ENCODE measurements around the gene WBP2NL.

Gene WBP2NL

DNA sequence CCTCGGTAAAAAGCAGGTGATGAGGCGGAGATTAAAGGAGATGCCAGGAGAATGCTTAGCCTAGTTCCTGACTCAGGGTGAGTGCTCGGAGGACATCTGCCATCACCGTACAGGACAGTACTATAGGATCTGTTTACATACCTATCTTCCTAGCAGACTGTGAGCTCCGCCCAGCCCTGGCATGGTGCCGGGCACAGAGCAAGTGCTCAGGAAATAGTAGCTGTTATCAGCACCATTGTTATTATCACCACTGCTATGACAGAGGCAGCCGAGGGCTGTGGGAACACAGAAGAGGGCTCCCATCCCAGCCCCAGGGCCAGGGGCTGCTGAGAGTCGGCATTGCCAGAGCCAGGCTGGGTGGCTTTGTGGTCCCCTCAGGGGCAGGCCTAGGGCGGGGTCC, 30.0 kb upstream of the WBP2NL start:
- no peak overlapping the region for H3K4me3 ChIP-seq (ENCODE audit: low read depth, low read length)
- H3K4me1 ChIP-seq (ENCODE audit: control insufficient read depth, insufficient read depth, low read length, unreplicated experiment) = no peaks in the 10 kb centered on the region
- H3K27ac ChIP-seq (ENCODE audit: low read depth, low read length) = no peak overlapping the region
- no peaks in the 10 kb centered on the region for H3K36me3 ChIP-seq (ENCODE audit: insufficient read depth, low read length)
- no peaks in the 10 kb centered on the region for H3K79me2 ChIP-seq (ENCODE audit: control insufficient read depth, insufficient read depth, low read length, unreplicated experiment)
- H3K27me3 ChIP-seq (ENCODE audit: insufficient read depth, low read length) = 0 out of 2 replicates have a peak, but pooled peaks cover 5% of the 10 kb centered on the region
- no peak overlapping the region for H2AFZ ChIP-seq (ENCODE audit: low read length, unreplicated experiment)

DNA sequence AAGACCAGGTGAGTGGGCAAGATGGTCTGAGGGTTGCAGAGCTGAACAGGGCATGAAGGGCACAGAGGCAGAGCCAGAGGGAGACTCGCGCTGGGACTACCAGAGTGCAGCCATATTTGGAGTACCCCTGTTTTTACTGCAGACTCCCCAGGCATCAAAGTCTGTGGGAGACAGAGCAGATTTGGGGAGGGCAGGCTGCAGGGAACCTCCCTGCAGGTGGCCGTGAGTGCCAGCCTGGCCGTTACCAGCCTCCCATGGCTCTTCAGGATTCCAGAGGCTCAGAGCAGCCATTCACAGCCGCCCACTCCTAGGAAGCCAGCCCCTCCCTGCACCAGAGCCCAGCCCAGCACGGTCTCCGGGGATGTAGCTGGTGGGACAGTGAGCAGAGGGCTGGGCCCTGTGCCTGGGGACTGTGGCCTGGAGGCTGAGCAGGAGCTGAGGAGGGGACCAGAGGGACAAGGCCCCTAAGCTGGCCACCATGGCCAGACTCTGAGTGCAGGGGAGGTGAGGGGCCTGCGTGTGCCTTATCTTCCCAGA, 29.4 kb upstream of the WBP2NL start, which contains the start of gene SEPTIN3:
SEPTIN3 (plus strand) TSS at position 334 of the 537 bp plus-strand sequence. CDS start 2,050 bp downstream, outside the sequence.
- no peak within 1 kb of the TSS for H2AFZ ChIP-seq (ENCODE audit: low read length, unreplicated experiment)
- H3K4me1 ChIP-seq (ENCODE audit: control insufficient read depth, insufficient read depth, low read length, unreplicated experiment) = no peaks in the 10 kb centered on the region
- H3K27me3 ChIP-seq (ENCODE audit: insufficient read depth, low read length) = 0 out of 2 replicates have a peak, but pooled peaks cover 5% of the 10 kb centered on the region
- H3K27ac ChIP-seq (ENCODE audit: low read depth, low read length) = no peak within 1 kb of the TSS
- no peaks in the 10 kb centered on the region for H3K36me3 ChIP-seq (ENCODE audit: insufficient read depth, low read length)
- no peak within 1 kb of the TSS for H3K4me3 ChIP-seq (ENCODE audit: low read depth, low read length)
- H3K79me2 ChIP-seq (ENCODE audit: control insufficient read depth, insufficient read depth, low read length, unreplicated experiment) = no peaks in the 10 kb centered on the region

DNA sequence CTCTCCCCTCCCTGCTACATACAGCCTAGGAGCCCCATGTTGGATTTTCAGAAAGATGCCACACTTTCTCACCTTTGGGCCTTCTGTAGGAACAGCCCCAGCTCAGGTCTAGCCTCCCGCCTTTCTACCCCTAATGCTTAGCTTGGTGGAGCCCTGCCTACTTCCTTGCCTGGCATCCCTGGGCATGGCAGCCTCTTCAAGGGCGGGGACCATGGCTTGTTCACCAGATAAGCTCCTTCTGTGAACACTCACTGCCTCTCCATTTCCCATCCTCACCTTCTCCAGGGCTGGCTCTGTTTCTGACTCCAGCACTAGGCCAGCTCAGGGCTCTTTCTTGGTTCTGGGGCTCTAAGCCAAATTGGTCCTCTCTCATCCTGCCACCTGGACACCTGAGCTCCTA, 28.0 kb upstream of the WBP2NL start:
- Histone ChIP-seq H2AFZ (ENCODE audit: low read length, unreplicated experiment) (no peak overlapping the region), H3K27me3 (ENCODE audit: insufficient read depth, low read length) (peaks cover 13% of the 10 kb centered on the region), H3K36me3 (ENCODE audit: insufficient read depth, low read length) (no peaks in the 10 kb centered on the region), H3K4me1 (ENCODE audit: control insufficient read depth, insufficient read depth, low read length, unreplicated experiment) (no peaks in the 10 kb centered on the region), H3K79me2 (ENCODE audit: control insufficient read depth, insufficient read depth, low read length, unreplicated experiment) (no peaks in the 10 kb centered on the region), H3K4me3 (ENCODE audit: low read depth, low read length) (no peak overlapping the region), H3K27ac (ENCODE audit: low read depth, low read length) (no peak overlapping the region)

DNA sequence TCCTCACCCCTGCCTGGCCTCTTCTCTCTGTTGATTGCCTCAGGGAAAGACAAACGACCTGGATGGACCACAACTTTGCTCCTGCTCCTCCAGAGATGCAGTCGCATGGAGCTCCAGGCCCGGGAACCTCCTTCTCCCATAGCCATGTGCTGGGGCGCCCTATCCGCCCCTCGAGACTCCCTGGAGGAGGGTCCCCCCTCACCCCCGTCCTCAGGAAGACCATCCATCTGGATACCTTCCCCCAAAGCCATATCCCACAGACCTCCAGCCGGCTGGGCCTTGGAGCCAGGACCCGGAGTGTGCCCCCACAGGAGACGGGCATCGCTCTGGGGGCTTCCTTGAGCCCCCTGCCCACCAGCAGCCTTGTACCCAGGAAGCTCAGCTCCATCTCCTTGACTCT, 27.2 kb upstream of the WBP2NL start:
- no peak overlapping the region for H2AFZ ChIP-seq (ENCODE audit: low read length, unreplicated experiment)
- H3K27ac ChIP-seq (ENCODE audit: low read depth, low read length) = no peak overlapping the region
- H3K4me1 ChIP-seq (ENCODE audit: control insufficient read depth, insufficient read depth, low read length, unreplicated experiment) = no peaks in the 10 kb centered on the region
- H3K36me3 ChIP-seq (ENCODE audit: insufficient read depth, low read length) = no peaks in the 10 kb centered on the region
- H3K79me2 ChIP-seq (ENCODE audit: control insufficient read depth, insufficient read depth, low read length, unreplicated experiment) = no peaks in the 10 kb centered on the region
- peaks cover 21% of the 10 kb centered on the region for H3K27me3 ChIP-seq (ENCODE audit: insufficient read depth, low read length)
- H3K4me3 ChIP-seq (ENCODE audit: low read depth, low read length) = no peak overlapping the region

DNA sequence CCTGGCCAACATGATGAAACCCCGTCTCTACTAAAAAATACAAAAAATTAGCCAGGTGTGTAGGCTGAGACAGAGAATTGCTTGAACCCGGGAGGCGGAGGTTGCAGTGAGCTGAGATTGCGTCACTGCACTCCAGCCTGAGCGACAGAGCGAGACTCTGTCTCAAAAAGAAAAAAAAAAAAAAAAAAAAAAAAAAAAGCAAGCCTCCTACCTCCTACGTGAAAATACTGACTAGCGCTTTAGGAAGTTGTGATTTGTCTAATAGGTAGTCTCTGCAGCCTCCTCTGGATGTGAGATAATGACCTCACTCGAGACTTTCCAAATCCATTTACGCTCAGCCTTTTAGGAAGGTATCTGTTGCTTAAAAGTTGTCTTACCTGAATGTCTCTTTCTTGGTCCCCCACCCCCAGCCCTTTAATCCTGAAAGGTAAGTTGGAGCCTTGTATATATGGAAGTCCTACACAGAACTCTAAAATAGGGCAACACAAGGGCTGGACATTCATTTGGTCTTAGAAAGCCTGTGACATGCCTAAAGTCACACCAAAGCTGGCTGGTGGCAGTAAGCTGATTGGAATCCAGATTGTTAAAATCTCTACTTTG, 23.8 kb upstream of the WBP2NL start:
- Histone ChIP-seq H3K4me1 (ENCODE audit: control insufficient read depth, insufficient read depth, low read length, unreplicated experiment) (no peaks in the 10 kb centered on the region), H3K36me3 (ENCODE audit: insufficient read depth, low read length) (no peaks in the 10 kb centered on the region), H3K27me3 (ENCODE audit: insufficient read depth, low read length) (peaks cover 38% of the 10 kb centered on the region), H3K4me3 (ENCODE audit: low read depth, low read length) (no peak overlapping the region), H2AFZ (ENCODE audit: low read length, unreplicated experiment) (no peak overlapping the region), H3K27ac (ENCODE audit: low read depth, low read length) (no peak overlapping the region), H3K79me2 (ENCODE audit: control insufficient read depth, insufficient read depth, low read length, unreplicated experiment) (no peaks in the 10 kb centered on the region)

DNA sequence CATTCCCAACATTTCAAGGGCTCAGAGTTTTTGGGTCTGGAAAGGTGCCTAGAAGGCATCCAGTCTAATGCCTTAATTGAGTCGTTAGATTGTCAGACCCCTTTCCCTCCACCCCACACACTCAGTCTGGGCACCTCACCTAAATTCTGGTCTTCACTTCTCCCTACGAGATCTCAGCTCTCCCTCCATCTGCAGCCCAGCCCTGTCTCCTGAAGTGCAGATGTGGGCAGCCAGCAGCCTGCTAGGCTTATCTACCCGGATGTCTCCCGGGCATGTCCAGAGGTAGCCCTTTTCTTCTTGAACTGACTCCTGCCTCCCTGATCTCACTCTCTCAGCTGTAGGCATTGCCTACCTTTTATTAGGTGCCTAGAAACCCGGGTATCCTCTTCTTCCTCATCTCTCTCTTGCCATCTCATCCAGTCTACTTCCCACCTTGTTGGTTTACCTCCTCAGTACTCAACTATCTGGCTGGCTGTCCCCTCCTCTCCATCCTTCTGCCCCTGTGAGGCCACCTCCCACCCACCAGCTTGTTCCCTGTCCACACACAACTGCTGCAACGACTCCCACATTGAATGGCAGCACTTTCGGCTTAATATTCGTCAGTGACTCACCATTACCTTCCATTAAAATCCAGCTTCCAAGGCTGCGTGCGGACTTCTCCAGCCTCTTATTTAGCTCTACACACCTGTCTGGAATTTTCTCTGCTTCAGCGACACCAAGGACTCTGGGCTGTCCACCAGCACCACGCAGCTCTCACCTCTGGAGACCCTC, 23.1 kb upstream of the WBP2NL start:
- H2AFZ ChIP-seq (ENCODE audit: low read length, unreplicated experiment) = no peak overlapping the region
- no peaks in the 10 kb centered on the region for H3K36me3 ChIP-seq (ENCODE audit: insufficient read depth, low read length)
- no peak overlapping the region for H3K27ac ChIP-seq (ENCODE audit: low read depth, low read length)
- H3K27me3 ChIP-seq (ENCODE audit: insufficient read depth, low read length) = peaks cover 38% of the 10 kb centered on the region
- H3K79me2 ChIP-seq (ENCODE audit: control insufficient read depth, insufficient read depth, low read length, unreplicated experiment) = no peaks in the 10 kb centered on the region
- no peak overlapping the region for H3K4me3 ChIP-seq (ENCODE audit: low read depth, low read length)
- no peaks in the 10 kb centered on the region for H3K4me1 ChIP-seq (ENCODE audit: control insufficient read depth, insufficient read depth, low read length, unreplicated experiment)

DNA sequence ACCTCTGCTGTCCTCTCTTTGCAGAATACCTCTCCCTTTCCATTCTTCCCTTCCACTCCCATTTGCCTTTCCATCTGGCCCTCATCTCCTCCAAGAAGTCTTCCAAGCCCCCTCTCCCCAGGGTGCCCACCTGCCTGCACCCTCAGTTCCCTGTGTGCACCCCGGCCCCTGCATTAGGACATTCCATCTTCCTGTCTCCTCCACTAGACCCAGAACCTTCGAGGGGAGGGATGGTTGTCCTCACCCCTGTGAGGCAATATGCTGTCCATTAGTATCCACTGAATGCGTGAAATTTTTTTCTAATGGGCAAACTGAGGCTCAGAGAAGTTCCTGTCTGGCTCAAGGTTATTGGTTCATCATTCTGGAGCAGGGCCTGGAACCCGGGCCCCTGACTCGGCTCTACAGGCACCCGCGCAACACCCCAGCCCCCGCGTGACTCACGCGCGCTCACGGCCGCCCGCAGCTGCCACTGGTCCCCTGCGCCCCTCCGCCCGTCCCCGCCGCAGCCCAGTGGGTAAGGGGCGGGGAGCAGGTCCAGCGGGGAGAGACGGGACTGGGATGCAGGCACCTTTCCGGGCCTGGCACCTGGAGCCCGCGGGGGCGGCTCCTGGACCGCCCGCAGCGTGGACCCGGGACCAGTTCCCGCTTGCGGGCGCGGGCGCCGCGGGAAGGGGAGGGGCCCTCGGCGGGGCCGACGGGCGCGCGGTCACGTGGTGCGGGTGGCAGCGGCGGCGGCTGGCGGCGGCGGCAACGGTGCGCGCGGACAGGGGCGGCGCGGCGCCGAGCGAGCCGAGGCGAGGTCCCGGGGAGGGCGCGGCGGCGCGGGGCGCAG, 22.3 kb upstream of the WBP2NL start:
- H3K27me3 ChIP-seq (ENCODE audit: insufficient read depth, low read length) = peaks cover 38% of the 10 kb centered on the region
- H3K4me3 ChIP-seq (ENCODE audit: low read depth, low read length) = peak overlapping the region; percentile 68
- H2AFZ ChIP-seq (ENCODE audit: low read length, unreplicated experiment) = peak overlapping the region; percentile 50
- no peaks in the 10 kb centered on the region for H3K79me2 ChIP-seq (ENCODE audit: control insufficient read depth, insufficient read depth, low read length, unreplicated experiment)
- H3K36me3 ChIP-seq (ENCODE audit: insufficient read depth, low read length) = no peaks in the 10 kb centered on the region
- H3K4me1 ChIP-seq (ENCODE audit: control insufficient read depth, insufficient read depth, low read length, unreplicated experiment) = no peaks in the 10 kb centered on the region
- no peak overlapping the region for H3K27ac ChIP-seq (ENCODE audit: low read depth, low read length)

DNA sequence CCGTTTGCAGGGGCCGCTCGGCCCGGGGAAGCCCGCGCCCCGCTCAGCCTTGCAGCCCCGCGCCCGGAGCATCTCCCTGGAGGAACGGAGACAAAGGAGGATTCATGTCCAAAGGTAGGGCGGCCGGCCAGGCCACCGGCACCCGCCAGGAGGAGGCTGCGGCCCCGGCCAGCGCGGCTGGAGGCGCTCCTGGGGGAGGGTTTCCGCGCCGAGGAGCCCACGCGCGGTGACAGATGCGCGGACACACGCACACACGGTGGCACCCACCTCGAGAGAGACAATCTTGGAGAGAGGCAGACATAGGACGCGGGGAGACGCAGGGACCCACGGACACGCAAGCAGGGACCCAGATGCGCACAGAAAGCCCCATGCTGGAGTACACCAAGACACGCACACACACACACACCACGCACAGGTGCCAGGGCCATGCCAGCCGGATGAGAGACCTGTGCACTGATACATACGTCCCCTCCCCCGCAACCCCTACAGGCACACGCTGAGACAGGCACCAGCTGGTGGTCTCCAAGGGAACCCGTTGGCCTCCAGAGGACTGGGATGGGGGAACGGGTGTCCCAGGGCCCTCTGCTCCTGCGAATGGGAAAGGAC, 21.5 kb upstream of the WBP2NL start:
- peak overlapping the region; percentile 53; the same call in 1 of the 2 replicates for H3K4me3 ChIP-seq (ENCODE audit: low read depth, low read length)
- no peak overlapping the region for H3K27ac ChIP-seq (ENCODE audit: low read depth, low read length)
- H3K79me2 ChIP-seq (ENCODE audit: control insufficient read depth, insufficient read depth, low read length, unreplicated experiment) = no peaks in the 10 kb centered on the region
- H3K27me3 ChIP-seq (ENCODE audit: insufficient read depth, low read length) = peaks cover 38% of the 10 kb centered on the region
- H2AFZ ChIP-seq (ENCODE audit: low read length, unreplicated experiment) = no peak overlapping the region
- H3K36me3 ChIP-seq (ENCODE audit: insufficient read depth, low read length) = no peaks in the 10 kb centered on the region
- H3K4me1 ChIP-seq (ENCODE audit: control insufficient read depth, insufficient read depth, low read length, unreplicated experiment) = no peaks in the 10 kb centered on the region

DNA sequence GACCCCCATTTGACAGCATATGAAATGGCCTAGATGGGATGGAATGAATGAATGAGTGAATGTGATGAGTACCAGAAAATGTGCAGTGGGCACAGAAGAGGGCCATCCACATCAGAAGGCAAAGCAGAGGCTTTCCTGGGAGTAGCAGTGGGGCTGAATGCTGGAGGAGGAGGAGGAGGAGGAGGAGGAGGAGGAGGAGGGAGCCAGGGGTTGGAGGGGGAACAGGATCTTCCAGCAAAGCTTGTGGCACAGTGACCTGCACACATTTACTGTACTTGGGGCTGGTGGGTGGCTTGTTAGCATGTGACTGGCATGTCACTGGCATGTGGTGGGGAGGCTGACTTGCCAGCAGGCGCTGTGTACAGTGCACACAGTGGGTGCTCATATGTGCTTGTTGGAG, 19.9 kb upstream of the WBP2NL start:
- Histone ChIP-seq H3K4me1 (ENCODE audit: control insufficient read depth, insufficient read depth, low read length, unreplicated experiment) (peaks cover 5% of the 10 kb centered on the region), H3K36me3 (ENCODE audit: insufficient read depth, low read length) (no peaks in the 10 kb centered on the region), H3K4me3 (ENCODE audit: low read depth, low read length) (no peak overlapping the region), H3K27me3 (ENCODE audit: insufficient read depth, low read length) (peaks cover 33% of the 10 kb centered on the region), H2AFZ (ENCODE audit: low read length, unreplicated experiment) (no peak overlapping the region), H3K79me2 (ENCODE audit: control insufficient read depth, insufficient read depth, low read length, unreplicated experiment) (no peaks in the 10 kb centered on the region), H3K27ac (ENCODE audit: low read depth, low read length) (no peak overlapping the region)

Measured in ACC112 (cell line).